GM12891 (cell line): Measurements from ENCODE around the gene CYCS.

Source experiments
- PAX5 ChIP-seq: IDR thresholded peaks from 2 replicates; pipeline ENCODE4 v1.6.1; 2011; ENCODE audit warnings: low read length, moderate library complexity, mild to moderate bottlenecking; ENCODE audit not compliant: insufficient read depth, severe bottlenecking
- POLR2A ChIP-seq: IDR thresholded peaks from 2 replicates; pipeline ENCODE4 v1.6.1; 2011; ENCODE audit warnings: low read depth, low read length, control low read depth
- POLR2AphosphoS5 ChIP-seq: IDR thresholded peaks from 2 replicates; pipeline ENCODE4 v1.6.1; 2011; ENCODE audit warnings: low read depth, low read length, control low read depth
- SPI1 ChIP-seq: IDR thresholded peaks from 2 replicates; pipeline ENCODE4 v1.6.1; 2011; ENCODE audit warnings: low read depth, low read length, control low read depth
- TAF1 ChIP-seq: IDR thresholded peaks from 2 replicates; pipeline ENCODE4 v1.6.1; 2011; ENCODE audit warnings: low read depth, low read length, control low read depth

DNA sequence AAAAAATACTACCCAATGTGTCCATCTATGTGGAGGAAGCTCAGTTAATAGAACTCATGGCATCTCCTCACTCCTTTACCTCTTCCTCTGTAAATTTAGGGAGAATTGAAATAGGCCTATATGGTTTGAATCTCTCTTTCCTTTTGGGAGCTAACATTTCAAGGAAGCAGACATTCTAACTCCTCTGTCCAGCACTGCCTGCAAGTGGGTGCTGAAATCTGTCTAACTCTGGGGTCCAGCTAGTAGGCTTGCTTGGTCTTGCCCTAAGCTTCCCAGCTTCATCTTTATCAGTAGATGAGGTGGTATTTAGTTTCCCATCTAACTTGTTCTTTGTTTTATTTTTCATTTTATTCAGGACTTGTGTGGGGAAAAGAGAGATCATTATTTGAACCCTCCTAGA is 23.2 kb downstream of the CYCS start:
- TF ChIP-seq POLR2A = no peak
- TF ChIP-seq SPI1 = no peak
- no peak for TF ChIP-seq POLR2AphosphoS5
- TF ChIP-seq TAF1 = no peak
- TF ChIP-seq PAX5 = no peak
